ENCODE data around the gene SPHK2.
A peak's percentile ranks its signal among the peaks of the same experiment; 100 is the strongest.

SPHK2 gene

GRCh38 chr19:48582168-48582567 lies 37.1 kb upstream of the SPHK2 start:
- no peak for TF ChIP-seq CTCF (IDR thresholded peaks at IDR 0.05; ENCODE audit: borderline replicate concordance, extremely low read depth, low read length, poor library complexity, severe bottlenecking)
- TF ChIP-seq EZH2 (IDR thresholded peaks at IDR 0.05; ENCODE audit: borderline replicate concordance, low read depth, low read length, severe bottlenecking): no peak

GRCh38 chr19:48587387-48587786 lies 31.9 kb upstream of the SPHK2 start:
- Histone ChIP-seq H3K27ac (ENCODE audit: low read length) (no peak overlapping the region), H3K4me3 (ENCODE audit: low read depth in 1 of 2, low read length in 2 of 2) (no peak overlapping the region), H3K79me2 (ENCODE audit: insufficient read depth, low read length) (no peaks in the 10 kb centered on the region), H3K9ac (ENCODE audit: low read depth, low read length) (no peak overlapping the region), H3K27me3 (ENCODE audit: insufficient read depth, low read length, poor library complexity) (no peaks in the 10 kb centered on the region), H4K20me1 (ENCODE audit: insufficient read depth, low read length) (no peaks in the 10 kb centered on the region), H3K4me2 (ENCODE audit: insufficient read depth, low read length) (no peak overlapping the region), H3K36me3 (ENCODE audit: insufficient read depth, low read length) (no peaks in the 10 kb centered on the region), H3K9me3 (ENCODE audit: insufficient read depth, low read length, severe bottlenecking) (no peaks in the 10 kb centered on the region), H2AFZ (ENCODE audit: low read depth, low read length) (no peak overlapping the region), H3K4me1 (ENCODE audit: insufficient read depth, low read length) (peaks cover 15% of the 10 kb centered on the region)
- no peak for ATAC-seq (ENCODE audit: insufficient read depth, low read depth)
- DNase-seq: no peak
- TF ChIP-seq EZH2 (IDR thresholded peaks at IDR 0.05; ENCODE audit: borderline replicate concordance, low read depth, low read length, severe bottlenecking) (no peak), CTCF (IDR thresholded peaks at IDR 0.05; ENCODE audit: borderline replicate concordance, extremely low read depth, low read length, poor library complexity, severe bottlenecking) (no peak)

More at GRCh38 chr19:48582168-48582567, 37.1 kb upstream of the SPHK2 start:
- Histone ChIP-seq H3K27ac (ENCODE audit: low read length) (no peak overlapping the region), H3K36me3 (ENCODE audit: insufficient read depth, low read length) (no peaks in the 10 kb centered on the region), H3K79me2 (ENCODE audit: insufficient read depth, low read length) (no peaks in the 10 kb centered on the region), H3K4me2 (ENCODE audit: insufficient read depth, low read length) (no peak overlapping the region), H3K27me3 (ENCODE audit: insufficient read depth, low read length, poor library complexity) (no peaks in the 10 kb centered on the region), H3K4me3 (ENCODE audit: low read depth in 1 of 2, low read length in 2 of 2) (no peak overlapping the region), H3K9ac (ENCODE audit: low read depth, low read length) (no peak overlapping the region), H2AFZ (ENCODE audit: low read depth, low read length) (no peak overlapping the region), H4K20me1 (ENCODE audit: insufficient read depth, low read length) (no peaks in the 10 kb centered on the region), H3K9me3 (ENCODE audit: insufficient read depth, low read length, severe bottlenecking) (no peaks in the 10 kb centered on the region), H3K4me1 (ENCODE audit: insufficient read depth, low read length) (peaks cover 4% of the 10 kb centered on the region)
- ATAC-seq (ENCODE audit: insufficient read depth, low read depth): no peak
- no peak for DNase-seq

- H3K4me2 ChIP-seq (ENCODE audit: insufficient read depth, low read length): peak overlapping the region; percentile 73
- H3K79me2 ChIP-seq (ENCODE audit: insufficient read depth, low read length): no peaks in the 10 kb centered on the region
- ATAC-seq (ENCODE audit: insufficient read depth, low read depth): peak; percentile 94
- TF ChIP-seq CTCF (IDR thresholded peaks at IDR 0.05; ENCODE audit: borderline replicate concordance, extremely low read depth, low read length, poor library complexity, severe bottlenecking): peak; percentile 98
- TF ChIP-seq EZH2 (IDR thresholded peaks at IDR 0.05; ENCODE audit: borderline replicate concordance, low read depth, low read length, severe bottlenecking): no peak
- peak; percentile 85 for DNase-seq
- no peaks in the 10 kb centered on the region for H3K9me3 ChIP-seq (ENCODE audit: insufficient read depth, low read length, severe bottlenecking)
- peaks cover 15% of the 10 kb centered on the region for H3K4me1 ChIP-seq (ENCODE audit: insufficient read depth, low read length)
- H3K27me3 ChIP-seq (ENCODE audit: insufficient read depth, low read length, poor library complexity): no peaks in the 10 kb centered on the region
- H3K27ac ChIP-seq (ENCODE audit: low read length): peak overlapping the region; percentile 40; the same call in 1 of the 2 replicates
- H2AFZ ChIP-seq (ENCODE audit: low read depth, low read length): peak overlapping the region; percentile 67
- peak overlapping the region; percentile 46 for H3K9ac ChIP-seq (ENCODE audit: low read depth, low read length)
- H4K20me1 ChIP-seq (ENCODE audit: insufficient read depth, low read length): no peaks in the 10 kb centered on the region
- no peaks in the 10 kb centered on the region for H3K36me3 ChIP-seq (ENCODE audit: insufficient read depth, low read length)
- H3K4me3 ChIP-seq (ENCODE audit: low read depth in 1 of 2, low read length in 2 of 2): peak overlapping the region; percentile 10 to 60; a peak in 3 of 4 replicates
Observed at GRCh38 chr19:48588670-48589401, 30.5 kb upstream of the SPHK2 start.

Measured in DND-41 (cell line).